HEK293 (cell line): ENCODE measurements around the gene MARCO.
"Not testable (repeated sequence)": the region's sequence is repeated elsewhere in the genome, so short reads cannot be mapped to it uniquely, and the experiment has no call there.

ENCODE experiments used
- CTCF ChIA-PET: fragments of 350-600 bp; formaldehyde crosslinking; extraction: SDS; loops from one replicate; lab custom pipeline; 2021; ENCODE audit warnings: antibody characterized with exemption; lab: Yijun Ruan, JAX
- POLR2A ChIA-PET: fragments of 300-600 bp; formaldehyde crosslinking; extraction: SDS; loops from one replicate; lab custom pipeline; 2020; ENCODE audit warnings: antibody characterized with exemption, inconsistent platforms; lab: Yijun Ruan, JAX
- H3K27ac ChIP-seq: fragments of 200-500 bp; sonication (Bioruptor generic); 2 replicates; pipeline ENCODE4 v1.5.1; 2014; ENCODE audit warnings: low read depth, low read length, control low read depth, inconsistent platforms; ENCODE audit errors: extremely low read depth
- H3K36me3 ChIP-seq, 2 experiments: fragments of 200-500 bp in 1 of 2; sonication (Bioruptor generic) in 1 of 2; 1 replicate in 1 of 2; 2 replicates in 1 of 2; pipeline ENCODE4 v1.5.1; 2014 to 2017; ENCODE audit warnings: inconsistent platforms in 2 of 2, low read length in 2 of 2; ENCODE audit not compliant: control insufficient read depth in 2 of 2, insufficient read depth in 1 of 2
- H3K4me1 ChIP-seq: fragments of 200-500 bp; sonication (Bioruptor generic); 2 replicates; pipeline ENCODE4 v1.5.1; 2014; ENCODE audit warnings: mild to moderate bottlenecking, low read length, inconsistent platforms; ENCODE audit not compliant: control insufficient read depth, insufficient read depth
- H3K4me3 ChIP-seq: 2 replicates; pipeline ENCODE4 v1.5.1; 2011; ENCODE audit warnings: low read depth, mild to moderate bottlenecking, control low read depth, low read length, moderate library complexity
- H3K9me3 ChIP-seq: fragments of 200-500 bp; sonication (Bioruptor generic); 2 replicates; pipeline ENCODE4 v1.5.1; 2014; ENCODE audit warnings: low read depth, low read length, inconsistent platforms; ENCODE audit not compliant: control insufficient read depth, insufficient read depth
- BCL6B ChIP-seq: fragments of 450-650 bp; formaldehyde crosslinking; IDR thresholded peaks from 2 replicates; pipeline ENCODE4 v1.5.1; 2017; ENCODE audit warnings: missing biosample characterization, missing genetic modification characterization
- GLI4 ChIP-seq: fragments of 450-650 bp; formaldehyde crosslinking; IDR thresholded peaks from 2 replicates; pipeline ENCODE4 v1.5.1; 2016; ENCODE audit warnings: missing biosample characterization, missing genetic modification characterization
- GLIS1 ChIP-seq: fragments of 450-650 bp; formaldehyde crosslinking; IDR thresholded peaks from 2 replicates; pipeline ENCODE4 v1.5.1; 2016; ENCODE audit warnings: missing biosample characterization, missing genetic modification characterization
- MEIS1 ChIP-seq: sonication (generic); formaldehyde crosslinking; IDR thresholded peaks from 2 replicates; pipeline ENCODE4 v1.8.1; 2022; ENCODE audit warnings: missing genetic modification reagents, mild to moderate bottlenecking, borderline replicate concordance
- YY2 ChIP-seq: fragments of 450-650 bp; formaldehyde crosslinking; IDR thresholded peaks from 2 replicates; pipeline ENCODE4 v1.5.1; 2016; ENCODE audit warnings: missing biosample characterization, missing genetic modification characterization
- ZBTB1 ChIP-seq: fragments of 450-650 bp; formaldehyde crosslinking; IDR thresholded peaks from 2 replicates; pipeline ENCODE4 v1.5.1; 2016; ENCODE audit warnings: missing biosample characterization, missing genetic modification characterization
- ZNF138 ChIP-seq: fragments of 450-650 bp; formaldehyde crosslinking; IDR thresholded peaks from 2 replicates; pipeline ENCODE4 v1.5.1; 2016; ENCODE audit warnings: missing biosample characterization, missing genetic modification characterization, borderline replicate concordance
- ZNF2 ChIP-seq: fragments of 450-650 bp; formaldehyde crosslinking; IDR thresholded peaks from 2 replicates; pipeline ENCODE4 v1.5.1; 2016; ENCODE audit warnings: missing biosample characterization, missing genetic modification characterization
- ZNF280D ChIP-seq: fragments of 450-650 bp; formaldehyde crosslinking; IDR thresholded peaks from 2 replicates; pipeline ENCODE4 v1.5.1; 2016; ENCODE audit warnings: missing biosample characterization, missing genetic modification characterization
- ZNF362 ChIP-seq: fragments of 450-650 bp; formaldehyde crosslinking; IDR thresholded peaks from 2 replicates; pipeline ENCODE4 v1.5.1; 2016; ENCODE audit warnings: missing biosample characterization, missing genetic modification characterization
- ZNF37A ChIP-seq: fragments of 450-650 bp; IDR thresholded peaks from 2 replicates; pipeline ENCODE4 v1.5.1; 2018; ENCODE audit warnings: missing biosample characterization, missing genetic modification characterization
- ZNF426 ChIP-seq: fragments of 450-650 bp; formaldehyde crosslinking; IDR thresholded peaks from 2 replicates; pipeline ENCODE4 v1.5.1; 2017; ENCODE audit warnings: missing biosample characterization, missing genetic modification characterization, mild to moderate bottlenecking, inconsistent platforms, moderate library complexity
- ZNF521 ChIP-seq: fragments of 450-650 bp; formaldehyde crosslinking; IDR thresholded peaks from 2 replicates; pipeline ENCODE4 v1.5.1; 2017; ENCODE audit warnings: missing biosample characterization, mild to moderate bottlenecking, missing genetic modification characterization
- ZNF600 ChIP-seq: fragments of 450-650 bp; formaldehyde crosslinking; IDR thresholded peaks from 2 replicates; pipeline ENCODE4 v1.5.1; 2016; ENCODE audit warnings: missing biosample characterization, missing genetic modification characterization

MARCO gene

GRCh38 chr2:118943286-118943685, 1.3 kb downstream of the MARCO start:
- ChIA-PET CTCF (interaction anchor here (0.6 kb wide), 1 partner anchor 82 kb away, joined by 3 read pairs; no protein-coding TSS in a partner anchor), POLR2A (no interaction called here)

GRCh38 chr2:118945881-118946280, 3.9 kb downstream of the MARCO start:
- Histone ChIP-seq H3K9me3 (no peaks in the 10 kb centered on the region), H3K36me3 (no peaks in the 10 kb centered on the region), H3K4me1 (no peaks in the 10 kb centered on the region), H3K4me3 (no peak overlapping the region), H3K27ac (no peak overlapping the region)
- CTCF ChIA-PET = no interaction called here
- POLR2A ChIA-PET = no interaction called here
- no peak for TF ChIP-seq ZNF600 (tag by site-specific recombination)
- no peak for TF ChIP-seq ZNF2
- no peak for TF ChIP-seq GLIS1 (tag by site-specific recombination)
- no peak for TF ChIP-seq ZNF280D (tag by site-specific recombination)
- no peak for TF ChIP-seq ZBTB1
- no peak for TF ChIP-seq GLI4
- TF ChIP-seq ZNF138 = no peak
- TF ChIP-seq ZNF362 (tag by site-specific recombination) = no peak

More at GRCh38 chr2:118943286-118943685, 1.3 kb downstream of the MARCO start:
- Histone ChIP-seq H3K4me1 (no peaks in the 10 kb centered on the region), H3K36me3 (no peaks in the 10 kb centered on the region), H3K27ac (no peak overlapping the region), H3K9me3 (no peaks in the 10 kb centered on the region), H3K4me3 (no peak overlapping the region)
- no peak for TF ChIP-seq MEIS1 (CRISPR knock-in tag)
- no peak for TF ChIP-seq ZNF37A (tag by site-specific recombination)
- TF ChIP-seq BCL6B (tag by site-specific recombination) = no peak
- no peak for TF ChIP-seq YY2

- H3K4me3 ChIP-seq, H3K36me3 ChIP-seq, POLR2A ChIA-PET, CTCF ChIA-PET, H3K9me3 ChIP-seq, H3K4me1 ChIP-seq, H3K27ac ChIP-seq: not testable (repeated sequence)
Measured at GRCh38 chr2:118948266-118948665, 6.3 kb downstream of the MARCO start.

GRCh38 chr2:118954297-118955060, 12.5 kb downstream of the MARCO start:
- TF ChIP-seq ZNF521 (tag by site-specific recombination) = no peak
- no peak for TF ChIP-seq ZNF426
- Histone ChIP-seq H3K4me1 (no peaks in the 10 kb centered on the region), H3K27ac (no peak overlapping the region), H3K4me3 (no peak overlapping the region), H3K9me3 (no peaks in the 10 kb centered on the region), H3K36me3 (no peaks in the 10 kb centered on the region)
- CTCF ChIA-PET = no interaction called here
- POLR2A ChIA-PET = no interaction called here
